VCaP (cell line): Measurements from ENCODE around the gene INHBC.

Source experiments
- H3K27ac ChIP-seq: fragments of 450-650 bp; 2 replicates; pipeline ENCODE4 v1.5.1; 2017
- CTCF ChIP-seq: fragments of 450-650 bp; conservative IDR thresholded peaks from 2 replicates; pipeline ENCODE4 v1.5.1; 2017; ENCODE audit warnings: mild to moderate bottlenecking, moderate library complexity

Gene INHBC

GRCh38 chr12:57461917-57462250 lies 27.3 kb downstream of the INHBC start:
- no peak for TF ChIP-seq CTCF
- peak overlapping the region; percentile 66 for H3K27ac ChIP-seq

GRCh38 chr12:57462251-57462911 lies 27.8 kb downstream of the INHBC start:
- peak overlapping the region; percentile 66 for H3K27ac ChIP-seq
- TF ChIP-seq CTCF = peak; percentile 99

- peak overlapping the region; percentile 66 for H3K27ac ChIP-seq
- TF ChIP-seq CTCF = no peak; the same call in none of the 2 replicates
Measured at GRCh38 chr12:57462912-57463253, 28.3 kb downstream of the INHBC start.

GRCh38 chr12:57464569-57464968 lies 30.0 kb downstream of the INHBC start:
- no peak for TF ChIP-seq CTCF
- H3K27ac ChIP-seq = no peak overlapping the region

- TF ChIP-seq CTCF = no peak
- no peak overlapping the region for H3K27ac ChIP-seq
Measured at GRCh38 chr12:57465030-57465746, 30.6 kb downstream of the INHBC start.

- TF ChIP-seq CTCF = no peak
- H3K27ac ChIP-seq = no peak overlapping the region
Measured at GRCh38 chr12:57465747-57466505, 31.3 kb downstream of the INHBC start.

- TF ChIP-seq CTCF = no peak
- no peak overlapping the region for H3K27ac ChIP-seq
Measured at GRCh38 chr12:57467212-57467874, 32.8 kb downstream of the INHBC start.
